Measurements from ENCODE around the gene TLR5.

TLR5 gene

DNA sequence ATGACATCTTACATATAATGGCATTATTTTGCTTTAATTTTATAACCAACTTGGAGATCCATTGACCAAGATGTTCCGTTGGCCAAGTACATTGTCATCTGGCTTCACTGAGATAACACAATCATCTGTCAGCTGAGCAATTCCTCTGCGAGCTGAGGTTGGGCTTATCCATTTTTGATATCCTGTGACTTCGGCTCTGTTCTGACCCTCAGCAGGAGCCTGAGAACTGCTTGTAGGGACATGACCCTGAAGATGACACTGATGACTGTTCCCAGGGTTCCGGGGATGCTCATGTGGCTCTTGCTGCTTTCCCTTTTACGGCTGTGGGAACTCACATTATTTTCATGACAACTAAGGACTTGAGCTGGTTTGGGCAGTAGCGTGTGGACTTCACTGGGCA, 51.2 kb downstream of the TLR5 start:
- Histone ChIP-seq H3K4me1 (ENCODE audit: control insufficient read depth in 5 of 5, insufficient read depth in 5 of 5, low read length in 5 of 5) (peaks cover 0 to 6% (median 0%) of the 10 kb centered on the region in 5 donors), H3K27ac (ENCODE audit: low read depth, low read length) (no peak overlapping the region), H3K9me3 (ENCODE audit: control insufficient read depth in 5 of 5, low read length in 5 of 5) (no peaks in the 10 kb centered on the region), H3K27me3 (ENCODE audit: control insufficient read depth in 5 of 5, insufficient read depth in 4 of 5, low read length in 5 of 5) (peaks cover 0 to 3% (median 0%) of the 10 kb centered on the region in 5 donors), H3K4me3 (ENCODE audit: low read depth in 1 of 5, low read length in 5 of 5) (no peak overlapping the region), H3K9ac (ENCODE audit: low read length in 5 of 5) (no peak overlapping the region), H3K36me3 (ENCODE audit: control insufficient read depth in 5 of 5, insufficient read depth in 5 of 5, low read length in 5 of 5) (no peaks in the 10 kb centered on the region)

DNA sequence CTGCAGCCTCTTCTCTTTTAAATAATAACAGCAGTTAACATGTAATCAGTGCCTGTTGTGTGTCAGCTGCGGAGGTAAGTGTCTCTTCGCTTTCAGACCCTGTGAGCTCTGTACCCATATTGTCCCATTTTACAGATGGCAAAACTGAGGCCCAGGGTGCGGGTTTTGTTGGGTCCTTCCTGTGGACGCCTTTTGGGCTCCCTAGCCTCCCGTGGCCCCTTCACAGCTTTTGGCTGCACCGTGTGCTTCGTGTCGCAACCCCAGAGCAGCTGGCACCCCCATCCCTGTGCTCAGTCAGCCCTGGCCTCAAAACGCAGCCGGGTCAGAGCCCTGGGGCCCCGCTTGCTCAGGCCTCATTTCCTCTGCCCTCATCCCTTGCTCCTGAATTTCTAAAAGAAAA, 53.8 kb downstream of the TLR5 start:
- Histone ChIP-seq H3K4me3 (ENCODE audit: low read depth in 1 of 5, low read length in 5 of 5) (no peak overlapping the region), H3K27ac (ENCODE audit: low read depth, low read length) (no peak overlapping the region), H3K4me1 (ENCODE audit: control insufficient read depth in 5 of 5, insufficient read depth in 5 of 5, low read length in 5 of 5) (peaks cover 0 to 8% (median 0%) of the 10 kb centered on the region in 5 donors)

DNA sequence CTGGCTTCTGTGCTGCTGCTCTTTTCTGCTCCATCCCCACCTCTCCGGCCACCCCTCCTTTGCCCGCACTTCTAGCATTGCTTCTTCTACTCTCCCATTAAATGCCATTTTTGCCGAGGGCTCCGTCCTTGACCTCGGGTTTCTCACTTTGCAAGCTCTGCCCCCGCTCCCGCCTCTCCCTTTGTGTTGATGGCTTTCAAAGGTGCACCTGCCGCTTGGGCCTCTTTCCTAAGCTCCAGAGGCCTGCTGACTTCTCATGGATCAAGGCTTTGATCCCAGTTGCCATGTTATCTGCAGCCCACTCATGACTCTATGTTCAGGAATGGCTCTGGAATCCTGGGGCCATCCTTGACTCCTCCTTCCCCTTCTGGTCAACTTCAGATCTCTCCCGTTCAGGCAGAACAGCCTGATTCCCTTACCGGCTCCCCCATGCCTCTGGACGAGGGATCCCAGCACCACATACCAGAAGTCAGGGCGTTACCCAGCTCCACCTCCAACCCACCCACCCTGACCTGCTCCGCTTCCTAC, 54.3 kb downstream of the TLR5 start:
- Histone ChIP-seq H3K36me3 (ENCODE audit: control insufficient read depth in 5 of 5, insufficient read depth in 5 of 5, low read length in 5 of 5) (no peaks in the 10 kb centered on the region), H3K4me3 (ENCODE audit: low read depth in 1 of 5, low read length in 5 of 5) (no peak overlapping the region), H3K27ac (ENCODE audit: low read depth, low read length) (no peak overlapping the region), H3K4me1 (ENCODE audit: control insufficient read depth in 5 of 5, insufficient read depth in 5 of 5, low read length in 5 of 5) (peaks cover 0 to 8% (median 0%) of the 10 kb centered on the region in 5 donors), H3K9me3 (ENCODE audit: control insufficient read depth in 5 of 5, low read length in 5 of 5) (no peaks in the 10 kb centered on the region), H3K27me3 (ENCODE audit: control insufficient read depth in 5 of 5, insufficient read depth in 4 of 5, low read length in 5 of 5) (peaks cover 0 to 3% (median 0%) of the 10 kb centered on the region in 5 donors), H3K9ac (ENCODE audit: low read length in 5 of 5) (no peak overlapping the region)

More for the DNA sequence above, 53.8 kb downstream of the TLR5 start:
- Histone ChIP-seq H3K9me3 (ENCODE audit: control insufficient read depth in 5 of 5, low read length in 5 of 5) (no peaks in the 10 kb centered on the region), H3K9ac (ENCODE audit: low read length in 5 of 5) (no peak overlapping the region), H3K27me3 (ENCODE audit: control insufficient read depth in 5 of 5, insufficient read depth in 4 of 5, low read length in 5 of 5) (peaks cover 0 to 3% (median 0%) of the 10 kb centered on the region in 5 donors), H3K36me3 (ENCODE audit: control insufficient read depth in 5 of 5, insufficient read depth in 5 of 5, low read length in 5 of 5) (no peaks in the 10 kb centered on the region)

DNA sequence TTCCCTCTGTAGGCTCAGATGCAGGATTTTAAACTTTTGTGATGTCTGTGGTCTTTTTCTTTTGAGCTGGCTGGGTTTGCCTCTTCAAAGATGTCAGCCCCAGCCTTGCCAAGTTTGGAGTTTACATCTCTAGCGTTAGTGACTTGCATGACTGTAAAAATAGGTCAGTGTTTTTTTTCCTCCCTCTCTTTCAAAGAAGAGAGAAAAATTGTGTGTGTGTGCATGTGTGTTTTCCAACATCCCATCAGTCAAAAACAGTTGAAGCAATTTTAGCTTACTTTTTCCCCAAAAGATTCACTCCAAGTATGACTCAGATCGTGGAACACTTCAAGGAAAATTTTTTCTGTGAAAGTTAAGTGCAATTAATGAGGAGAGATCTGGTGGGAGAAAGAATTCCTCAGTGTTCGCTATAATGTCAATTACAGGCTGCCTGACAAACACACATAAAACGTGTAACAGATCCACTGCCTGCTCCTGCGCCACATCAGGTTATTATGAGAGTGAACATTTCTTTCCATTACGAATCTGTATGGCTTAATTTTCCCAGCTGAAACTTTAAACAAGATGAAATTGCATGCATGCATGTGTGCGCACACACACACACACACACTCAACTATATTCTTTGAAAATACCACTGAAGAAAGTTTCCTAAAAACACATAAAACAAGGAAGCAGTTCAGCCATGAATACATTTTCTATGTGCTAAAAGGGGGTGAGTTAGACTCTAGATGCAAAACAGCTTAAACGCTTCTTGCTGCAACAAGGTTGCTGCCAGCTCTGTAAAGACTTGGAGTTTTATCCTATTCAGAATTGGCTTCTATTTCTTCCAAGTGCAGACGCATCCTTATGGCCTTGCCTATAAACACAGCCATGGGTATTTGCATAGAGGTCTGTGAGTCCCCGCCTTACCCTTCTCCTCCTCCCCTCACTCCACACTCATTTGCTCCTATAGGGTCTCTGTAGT, 55.5 kb downstream of the TLR5 start:
- H3K4me3 ChIP-seq (ENCODE audit: low read depth in 1 of 5, low read length in 5 of 5), result no peak overlapping the region
- peaks cover 0 to 8% (median 0%) of the 10 kb centered on the region in 5 donors for H3K4me1 ChIP-seq (ENCODE audit: control insufficient read depth in 5 of 5, insufficient read depth in 5 of 5, low read length in 5 of 5)
- no peaks in the 10 kb centered on the region for H3K9me3 ChIP-seq (ENCODE audit: control insufficient read depth in 5 of 5, low read length in 5 of 5)
- no peaks in the 10 kb centered on the region for H3K36me3 ChIP-seq (ENCODE audit: control insufficient read depth in 5 of 5, insufficient read depth in 5 of 5, low read length in 5 of 5)
- H3K27ac ChIP-seq (ENCODE audit: low read depth, low read length), result no peak overlapping the region
- H3K27me3 ChIP-seq (ENCODE audit: control insufficient read depth in 5 of 5, insufficient read depth in 4 of 5, low read length in 5 of 5), result peaks cover 0 to 3% (median 0%) of the 10 kb centered on the region in 5 donors
- H3K9ac ChIP-seq (ENCODE audit: low read length in 5 of 5), result no peak overlapping the region

DNA sequence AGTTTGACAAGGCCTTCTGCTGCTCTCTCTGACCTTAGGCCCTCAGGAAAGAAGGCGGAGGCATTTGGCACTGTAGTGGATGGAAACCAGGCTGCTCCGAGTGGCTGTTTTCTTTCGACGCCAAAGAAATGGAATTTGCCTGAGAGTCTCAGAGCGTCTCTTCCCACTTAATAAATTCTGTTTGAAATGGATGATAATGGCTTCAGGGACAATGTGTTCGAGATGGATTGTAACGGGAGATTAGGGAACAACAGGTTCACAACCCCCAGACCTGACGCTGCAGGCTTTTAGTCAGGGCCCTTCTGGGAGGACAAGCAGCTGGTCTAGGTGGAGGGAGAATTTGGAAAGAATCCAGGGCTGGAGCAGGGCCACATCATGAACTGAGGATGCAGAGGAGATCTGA, 58.6 kb downstream of the TLR5 start:
- Histone ChIP-seq H3K4me1 (ENCODE audit: control insufficient read depth in 5 of 5, insufficient read depth in 5 of 5, low read length in 5 of 5) (peaks cover 0 to 8% (median 3%) of the 10 kb centered on the region in 5 donors), H3K36me3 (ENCODE audit: control insufficient read depth in 5 of 5, insufficient read depth in 5 of 5, low read length in 5 of 5) (no peaks in the 10 kb centered on the region), H3K27ac (ENCODE audit: low read depth, low read length) (no peak overlapping the region), H3K9me3 (ENCODE audit: control insufficient read depth in 5 of 5, low read length in 5 of 5) (no peaks in the 10 kb centered on the region), H3K9ac (ENCODE audit: low read length in 5 of 5) (no peak overlapping the region), H3K4me3 (ENCODE audit: low read depth in 1 of 5, low read length in 5 of 5) (no peak overlapping the region), H3K27me3 (ENCODE audit: control insufficient read depth in 5 of 5, insufficient read depth in 4 of 5, low read length in 5 of 5) (peaks cover 0 to 3% (median 0%) of the 10 kb centered on the region in 5 donors)

DNA sequence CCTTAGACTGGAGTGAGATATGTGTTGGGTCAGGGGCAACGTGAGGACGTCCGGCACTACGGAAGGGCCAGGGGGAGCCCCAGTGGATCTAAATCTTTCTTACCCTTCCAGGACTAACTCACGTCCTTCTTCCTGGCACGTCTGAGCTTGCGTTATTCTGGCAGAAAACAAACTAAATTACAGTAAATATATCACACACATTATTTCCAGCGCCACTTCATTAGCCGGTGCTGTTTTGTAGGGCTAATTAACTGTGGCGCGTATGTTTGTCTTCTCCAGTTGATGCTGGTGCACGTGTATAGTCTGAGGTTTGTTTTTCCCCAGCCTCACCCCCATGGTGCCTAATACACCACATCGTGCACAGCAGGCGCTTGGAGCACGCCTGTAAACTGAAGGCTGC, 59.2 kb downstream of the TLR5 start:
- no peak overlapping the region for H3K9ac ChIP-seq (ENCODE audit: low read length in 5 of 5)
- H3K4me3 ChIP-seq (ENCODE audit: low read depth in 1 of 5, low read length in 5 of 5), result no peak overlapping the region
- H3K4me1 ChIP-seq (ENCODE audit: control insufficient read depth in 5 of 5, insufficient read depth in 5 of 5, low read length in 5 of 5), result peaks cover 0 to 8% (median 3%) of the 10 kb centered on the region in 5 donors
- H3K36me3 ChIP-seq (ENCODE audit: control insufficient read depth in 5 of 5, insufficient read depth in 5 of 5, low read length in 5 of 5), result no peaks in the 10 kb centered on the region
- H3K9me3 ChIP-seq (ENCODE audit: control insufficient read depth in 5 of 5, low read length in 5 of 5), result no peaks in the 10 kb centered on the region
- H3K27me3 ChIP-seq (ENCODE audit: control insufficient read depth in 5 of 5, insufficient read depth in 4 of 5, low read length in 5 of 5), result peaks cover 0 to 3% (median 0%) of the 10 kb centered on the region in 5 donors
- no peak overlapping the region for H3K27ac ChIP-seq (ENCODE audit: low read depth, low read length)

DNA sequence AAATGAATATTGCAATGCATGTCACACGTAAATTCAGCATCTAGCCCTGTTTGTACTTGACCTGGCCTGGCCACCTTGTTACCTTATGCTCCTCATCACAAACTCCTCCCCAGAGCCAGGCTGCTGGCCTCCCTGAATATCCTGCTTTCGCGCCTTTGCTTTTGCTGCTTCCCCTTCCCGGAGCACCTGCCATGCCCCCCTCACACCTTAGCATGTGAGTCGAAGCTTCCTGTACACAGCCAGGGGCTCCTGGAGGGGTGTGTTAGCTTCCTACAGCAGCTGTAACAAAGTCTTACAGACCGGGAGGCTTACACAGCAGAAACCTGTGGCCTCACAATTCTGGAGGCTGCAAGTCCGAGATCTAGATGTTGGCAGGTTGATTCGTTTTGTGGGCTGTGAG, 60.1 kb downstream of the TLR5 start:
- H3K36me3 ChIP-seq (ENCODE audit: control insufficient read depth in 5 of 5, insufficient read depth in 5 of 5, low read length in 5 of 5), result no peaks in the 10 kb centered on the region
- H3K27me3 ChIP-seq (ENCODE audit: control insufficient read depth in 5 of 5, insufficient read depth in 4 of 5, low read length in 5 of 5), result no peaks in the 10 kb centered on the region
- no peak overlapping the region for H3K4me3 ChIP-seq (ENCODE audit: low read depth in 1 of 5, low read length in 5 of 5)
- no peak overlapping the region for H3K9ac ChIP-seq (ENCODE audit: low read length in 5 of 5)
- H3K9me3 ChIP-seq (ENCODE audit: control insufficient read depth in 5 of 5, low read length in 5 of 5), result no peaks in the 10 kb centered on the region
- H3K27ac ChIP-seq (ENCODE audit: low read depth, low read length), result no peak overlapping the region
- H3K4me1 ChIP-seq (ENCODE audit: control insufficient read depth in 5 of 5, insufficient read depth in 5 of 5, low read length in 5 of 5), result peaks cover 0 to 13% (median 5%) of the 10 kb centered on the region in 5 donors

DNA sequence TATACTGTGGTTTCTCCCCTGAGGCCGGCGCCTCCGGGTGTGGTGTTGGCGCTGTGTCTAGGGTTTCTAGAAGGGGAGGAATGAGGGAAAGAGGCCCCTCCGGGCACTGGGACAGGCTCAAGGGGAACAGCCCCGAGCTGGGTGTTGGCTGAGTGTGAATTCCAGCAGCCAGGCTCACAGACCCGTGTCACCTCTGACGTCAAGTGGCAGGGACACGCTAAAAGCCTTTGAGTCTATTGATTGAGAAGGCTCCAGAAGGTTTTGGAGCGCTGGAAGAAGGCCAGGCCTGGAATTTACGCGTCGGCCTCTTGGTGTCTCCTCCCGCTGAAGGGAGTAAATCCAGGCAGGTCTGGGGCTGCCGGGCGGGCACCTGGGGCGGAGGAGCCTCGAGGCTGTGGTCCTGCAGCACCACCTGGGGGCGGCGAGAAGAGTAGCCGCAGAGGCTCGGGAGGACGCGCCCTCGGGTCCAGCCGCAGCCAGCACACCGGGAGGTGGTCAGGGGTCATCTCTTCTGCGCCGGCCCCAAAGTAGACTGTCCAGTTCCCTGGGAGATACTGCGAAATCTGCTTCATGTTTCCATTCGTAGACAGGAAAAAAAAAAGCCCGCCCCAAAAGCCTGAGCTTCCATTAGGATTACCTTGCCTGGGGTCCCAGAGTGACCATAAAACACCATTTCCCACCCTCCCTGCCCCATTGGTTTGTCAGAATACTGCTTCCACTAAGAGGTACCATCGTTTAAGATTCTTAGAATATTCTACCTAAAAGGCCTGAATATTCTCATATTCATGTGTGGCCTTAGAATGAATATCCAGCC, 61.7 kb downstream of the TLR5 start:
- H3K27ac ChIP-seq (ENCODE audit: low read depth, low read length), result no peak overlapping the region
- H3K9ac ChIP-seq (ENCODE audit: low read length in 5 of 5), result peak overlapping the region in 4 of 5 donors; percentile 65 to 74 (median 68)
- no peaks in the 10 kb centered on the region for H3K27me3 ChIP-seq (ENCODE audit: control insufficient read depth in 5 of 5, insufficient read depth in 4 of 5, low read length in 5 of 5)
- H3K9me3 ChIP-seq (ENCODE audit: control insufficient read depth in 5 of 5, low read length in 5 of 5), result no peaks in the 10 kb centered on the region
- H3K36me3 ChIP-seq (ENCODE audit: control insufficient read depth in 5 of 5, insufficient read depth in 5 of 5, low read length in 5 of 5), result no peaks in the 10 kb centered on the region
- peak overlapping the region; percentile 55 to 76 (median 67) for H3K4me3 ChIP-seq (ENCODE audit: low read depth in 1 of 5, low read length in 5 of 5)
- H3K4me1 ChIP-seq (ENCODE audit: control insufficient read depth in 5 of 5, insufficient read depth in 5 of 5, low read length in 5 of 5), result peaks cover 0 to 24% (median 5%) of the 10 kb centered on the region in 5 donors

DNA sequence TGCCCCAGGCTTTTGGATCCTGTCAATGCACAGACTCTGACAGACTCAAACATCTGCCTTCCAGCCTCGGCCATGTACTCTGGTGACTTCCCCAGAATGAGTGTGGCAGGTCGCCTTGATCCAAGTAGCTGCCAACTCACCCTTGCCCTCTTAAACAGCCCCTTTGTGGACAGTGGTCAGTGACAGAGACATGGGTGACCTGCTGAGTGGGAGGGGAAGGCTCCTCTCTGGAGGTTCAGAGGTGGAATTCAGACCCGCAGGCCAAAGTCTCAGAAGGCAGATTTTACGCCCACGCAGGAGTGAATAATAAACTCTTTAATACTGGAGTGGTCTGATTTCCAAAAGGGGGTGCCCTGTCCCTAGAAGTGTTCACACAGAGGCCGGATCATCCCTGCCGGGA, 63.5 kb downstream of the TLR5 start:
- H3K27ac ChIP-seq (ENCODE audit: low read depth, low read length), result no peak overlapping the region
- no peak overlapping the region for H3K4me3 ChIP-seq (ENCODE audit: low read depth in 1 of 5, low read length in 5 of 5)
- H3K4me1 ChIP-seq (ENCODE audit: control insufficient read depth in 5 of 5, insufficient read depth in 5 of 5, low read length in 5 of 5), result peaks cover 0 to 26% (median 5%) of the 10 kb centered on the region in 5 donors
- no peaks in the 10 kb centered on the region for H3K27me3 ChIP-seq (ENCODE audit: control insufficient read depth in 5 of 5, insufficient read depth in 4 of 5, low read length in 5 of 5)
- H3K36me3 ChIP-seq (ENCODE audit: control insufficient read depth in 5 of 5, insufficient read depth in 5 of 5, low read length in 5 of 5), result no peaks in the 10 kb centered on the region
- H3K9me3 ChIP-seq (ENCODE audit: control insufficient read depth in 5 of 5, low read length in 5 of 5), result no peaks in the 10 kb centered on the region
- H3K9ac ChIP-seq (ENCODE audit: low read length in 5 of 5), result no peak overlapping the region
